HG02798 (cell line): ENCODE data around the gene LGALS16.
"Not testable (repeated sequence)": the region's sequence is repeated elsewhere in the genome, so short reads cannot be mapped to it uniquely, and the experiment has no call there.

Experiments
- ATAC-seq: cut with Tn5 transposase; IDR thresholded peaks from one replicate; pipeline ENCODE4 v1.9.1; 2021; ENCODE audit warnings: mild to moderate bottlenecking; ENCODE audit not compliant: unreplicated experiment, poor library complexity

The LGALS16 gene

GRCh38 chr19:39655613-39656012, at the start of gene LGALS16:
LGALS16 (plus strand) TSS chr19:39655913; CDS start chr19:39655962, 49 bp downstream.
- ATAC-seq = no peak

DNA sequence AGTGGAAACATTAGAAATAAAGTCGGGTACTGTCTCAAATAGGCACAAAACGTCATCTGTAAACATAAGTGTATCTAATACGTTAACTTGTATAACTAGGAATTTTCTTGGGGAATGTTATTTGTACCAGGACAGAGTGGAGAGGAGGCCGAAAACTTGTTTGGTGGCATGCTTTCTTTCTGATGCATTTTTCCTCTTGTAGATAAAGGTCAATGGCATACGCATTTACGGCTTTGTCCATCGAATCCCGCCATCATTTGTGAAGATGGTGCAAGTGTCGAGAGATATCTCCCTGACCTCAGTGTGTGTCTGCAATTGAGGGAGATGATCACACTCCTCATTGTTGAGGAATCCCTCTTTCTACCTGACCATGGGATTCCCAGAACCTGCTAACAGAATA, 48.7 kb upstream of the LGALS16 start:
- no peak for ATAC-seq

DNA sequence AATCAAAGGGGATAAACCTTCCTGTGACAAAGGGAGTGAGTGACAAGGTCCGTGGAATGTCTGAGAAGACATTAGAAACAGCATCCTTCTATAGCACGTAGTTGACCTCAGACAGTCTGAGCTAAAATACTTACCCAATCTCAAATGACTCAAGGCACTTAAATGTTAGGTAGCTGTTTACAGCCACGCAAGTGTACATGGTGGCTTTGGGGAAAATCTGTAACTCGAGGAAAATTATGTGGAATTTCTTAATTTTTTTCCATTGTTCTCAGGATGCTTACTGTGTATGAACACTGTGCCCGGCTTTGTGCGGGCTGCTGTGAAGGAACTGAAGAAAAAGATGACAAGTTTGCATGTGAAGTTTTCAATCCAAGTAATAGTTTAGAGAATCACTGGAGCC, 48.2 kb upstream of the LGALS16 start:
- no peak for ATAC-seq

- no peak for ATAC-seq
Measured at GRCh38 chr19:39613597-39613996, 42.1 kb upstream of the LGALS16 start.

DNA sequence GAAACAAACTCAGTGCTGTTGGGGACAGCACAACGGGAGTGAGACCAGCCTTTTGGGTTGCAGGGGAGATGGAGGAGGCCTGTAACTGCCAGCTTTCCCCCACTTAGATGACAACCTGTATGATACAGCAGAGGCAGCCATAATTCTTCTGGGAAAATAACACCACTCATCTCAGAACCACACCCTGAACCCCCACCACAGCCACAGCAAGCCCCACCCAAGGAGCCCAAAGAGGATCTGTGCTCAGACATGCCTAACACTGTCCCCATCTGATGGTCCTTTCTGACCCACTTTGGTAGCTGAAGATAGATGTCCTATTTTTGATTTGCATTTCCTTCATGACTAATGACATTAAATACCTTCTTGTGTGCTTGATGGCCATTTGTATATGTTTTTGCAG, 38.0 kb upstream of the LGALS16 start:
- no peak for ATAC-seq

- ATAC-seq = no peak
Measured at GRCh38 chr19:39623946-39624345, 31.8 kb upstream of the LGALS16 start.

GRCh38 chr19:39627631-39628030, 28.1 kb upstream of the LGALS16 start:
- ATAC-seq = not testable (repeated sequence)

GRCh38 chr19:39631178-39631577, 24.5 kb upstream of the LGALS16 start:
- no peak for ATAC-seq

- no peak for ATAC-seq
Measured at GRCh38 chr19:39631626-39632025, 24.1 kb upstream of the LGALS16 start.

DNA sequence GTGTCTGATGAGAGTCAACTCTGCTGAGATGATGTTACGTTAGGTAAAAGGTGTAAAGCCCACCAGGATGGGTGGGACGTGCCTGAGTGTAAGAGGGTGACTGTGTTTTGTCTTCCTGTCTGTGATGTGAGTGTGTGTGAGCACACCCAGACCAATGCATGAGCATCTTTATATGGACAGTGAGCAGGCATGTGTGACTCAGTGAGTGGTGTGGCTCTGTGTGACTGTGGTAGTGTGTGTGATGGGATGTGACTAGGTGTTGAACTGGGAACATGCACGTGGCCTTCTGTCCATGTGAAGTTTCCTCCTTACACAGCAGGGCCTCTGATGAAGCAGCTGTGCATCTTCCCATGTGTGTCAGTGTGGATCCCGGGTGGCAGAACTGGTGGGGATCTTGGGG, 17.8 kb upstream of the LGALS16 start:
- ATAC-seq = no peak

DNA sequence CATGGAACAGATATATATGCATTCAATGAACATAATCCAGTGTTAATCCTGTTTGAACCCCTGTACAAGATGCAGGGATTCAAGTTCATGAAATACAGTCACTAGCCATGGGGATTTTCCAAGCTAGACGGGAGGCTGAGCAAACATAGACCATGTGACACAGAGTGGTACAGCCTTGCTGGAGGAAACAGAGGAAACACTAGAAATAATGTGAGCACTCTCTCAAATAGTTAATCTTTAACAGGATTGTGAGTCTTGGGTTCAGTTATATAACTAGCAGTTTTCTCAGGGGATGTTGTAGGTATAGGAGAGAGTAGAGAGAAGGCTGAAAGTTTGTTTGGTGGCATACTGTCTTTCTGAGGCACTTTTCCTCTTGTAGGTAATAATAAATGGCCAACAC, 13.9 kb upstream of the LGALS16 start:
- no peak for ATAC-seq

DNA sequence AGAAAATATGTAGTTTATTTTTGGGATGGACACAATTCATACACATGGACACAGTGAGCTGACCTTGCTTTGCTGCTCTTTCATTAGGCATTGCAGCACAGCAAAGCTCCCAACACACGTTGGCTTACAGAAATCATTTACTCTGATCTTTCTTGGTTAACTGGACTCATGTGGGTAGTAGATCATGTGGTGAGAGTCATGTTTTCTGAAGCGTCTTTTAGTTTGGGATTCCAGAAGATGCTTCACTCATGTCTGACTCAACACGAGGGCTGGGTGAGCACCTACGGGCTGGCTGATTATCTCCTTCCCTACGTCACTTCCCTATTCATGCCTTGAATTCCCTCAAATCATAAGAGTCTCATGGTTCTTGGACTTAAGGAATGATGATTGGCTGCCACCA, 12.1 kb upstream of the LGALS16 start:
- ATAC-seq = no peak

DNA sequence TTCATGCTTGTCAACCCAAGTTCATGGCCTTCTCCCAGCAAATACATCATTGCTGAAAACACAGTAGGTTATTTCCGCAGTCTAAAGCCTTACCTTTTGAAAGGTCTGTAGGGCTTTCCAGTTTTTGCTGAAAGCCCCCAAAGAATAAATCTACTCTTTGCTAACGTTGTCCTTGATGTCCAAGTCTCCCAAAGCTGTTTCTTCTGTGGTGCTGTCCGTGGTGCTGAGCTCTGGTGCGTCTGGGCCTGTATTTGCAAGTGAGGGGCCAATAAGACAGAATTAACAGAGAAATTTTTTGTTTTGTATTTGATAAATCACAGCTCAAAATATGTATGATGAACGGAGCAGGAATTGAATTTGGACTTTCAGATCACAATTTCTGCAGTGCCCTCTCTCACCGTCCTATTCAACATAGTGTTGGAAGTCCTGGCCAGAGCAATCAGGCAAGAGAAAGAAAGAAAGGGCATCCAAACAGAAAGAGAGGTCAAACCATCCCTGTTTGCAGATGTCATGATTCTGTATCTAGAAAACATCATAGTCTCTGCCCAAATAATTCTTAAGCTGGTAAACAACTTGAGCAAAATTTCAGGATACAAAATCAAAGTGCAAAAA, 9.8 kb upstream of the LGALS16 start:
- no peak for ATAC-seq

GRCh38 chr19:39647918-39648317, 7.8 kb upstream of the LGALS16 start:
- ATAC-seq = no peak

GRCh38 chr19:39659791-39660190, 4.1 kb downstream of the LGALS16 start:
- ATAC-seq = no peak

DNA sequence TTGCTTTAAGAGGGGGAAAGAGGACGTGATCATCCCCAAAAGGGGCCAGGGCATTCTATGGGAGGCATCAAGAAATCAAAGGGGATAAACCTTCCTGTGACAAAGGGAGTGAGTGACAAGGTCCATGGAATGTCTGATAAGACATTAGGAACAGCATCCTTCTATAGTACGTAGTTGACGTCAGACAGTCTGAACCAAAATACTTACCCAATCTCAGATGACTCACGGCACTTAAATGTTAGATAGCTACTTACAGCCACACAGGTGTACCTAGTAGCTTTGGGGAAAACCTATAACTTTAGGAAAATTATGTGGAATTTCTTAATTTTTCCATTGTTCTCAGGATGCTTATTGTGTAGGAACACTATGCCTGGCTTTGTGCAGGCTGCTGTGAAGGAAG, 4.9 kb downstream of the LGALS16 start:
- ATAC-seq = no peak

- ATAC-seq = no peak
Measured at GRCh38 chr19:39661565-39661964, 5.9 kb downstream of the LGALS16 start.

DNA sequence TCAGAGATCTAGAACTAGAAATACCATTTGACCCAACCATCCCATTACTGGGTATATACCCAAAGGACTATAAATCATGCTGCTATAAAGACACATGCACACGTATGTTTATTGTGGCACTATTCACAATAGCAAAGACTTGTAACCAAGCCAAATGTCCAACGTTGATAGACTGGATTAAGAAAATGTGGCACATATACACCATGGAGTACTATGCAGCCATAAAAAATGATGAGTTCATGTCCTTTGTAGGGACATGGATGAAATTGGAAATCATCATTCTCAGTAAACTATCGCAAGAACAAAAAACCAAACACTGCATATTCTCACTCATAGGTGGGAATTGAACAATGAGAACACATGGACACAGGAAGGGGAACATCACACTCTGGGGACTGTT, 14.1 kb downstream of the LGALS16 start:
- ATAC-seq = not testable (repeated sequence)

GRCh38 chr19:39670998-39671397, 15.3 kb downstream of the LGALS16 start:
- no peak for ATAC-seq

GRCh38 chr19:39671739-39672363, 16.1 kb downstream of the LGALS16 start:
- no peak for ATAC-seq

DNA sequence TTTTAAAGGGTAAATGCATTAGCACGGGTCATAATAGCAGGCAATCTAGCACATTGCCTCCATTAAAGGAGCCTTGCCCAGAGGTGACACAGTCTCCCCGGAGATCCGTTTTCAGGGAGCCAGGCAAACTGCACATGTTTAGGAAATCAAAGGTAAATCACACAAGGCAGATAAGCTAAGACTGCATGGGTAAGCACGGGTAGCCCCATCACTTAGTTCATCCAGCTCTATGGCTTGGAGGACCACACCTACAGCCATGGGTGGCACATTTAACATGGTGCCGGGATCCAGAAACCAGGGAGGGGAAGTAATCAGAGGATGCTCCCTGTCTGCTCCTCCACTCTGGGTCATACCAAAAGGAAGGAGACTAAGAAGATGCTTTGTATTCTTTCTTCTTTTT, 16.8 kb downstream of the LGALS16 start:
- no peak for ATAC-seq

GRCh38 chr19:39673862-39674261, 18.1 kb downstream of the LGALS16 start:
- ATAC-seq = not testable (repeated sequence)
